Cardiac muscle cell (in vitro differentiated cells and primary cell): ENCODE results near the gene ETHE1. TPM values are rescaled to one million over a fixed set of nuclear protein-coding genes. Genes with fewer than 3 reads are reported as not detected.

Experiments used
- DNase-seq, 2 donors: peaks; one replicate each; pipeline versions ENCODE4 v3.0.0 to v3.0.0-alpha.2; 2010 to 2017; ENCODE audit warnings: low read depth in 1 of 2, low spot score in 1 of 2
- H3K27ac ChIP-seq: fragments of 200-600 bp; sonication (generic); 2 replicates; pipeline ENCODE4 v1.5.1; 2016
- H3K27me3 ChIP-seq: fragments of 200-600 bp; sonication (generic); 2 replicates; pipeline ENCODE4 v1.6.0; 2016; ENCODE audit warnings: control low read depth
- H3K36me3 ChIP-seq: fragments of 200-600 bp; sonication (generic); 2 replicates; pipeline ENCODE4 v1.5.1; 2016; ENCODE audit warnings: control low read depth
- H3K4me1 ChIP-seq: fragments of 200-600 bp; sonication (generic); 2 replicates; pipeline ENCODE4 v1.8.1; 2017; ENCODE audit warnings: low read depth, mild to moderate bottlenecking, mixed run types
- H3K4me3 ChIP-seq: fragments of 200-600 bp; sonication (generic); 2 replicates; pipeline ENCODE4 v1.5.1; 2016; ENCODE audit warnings: mild to moderate bottlenecking
- H3K9me3 ChIP-seq: fragments of 200-600 bp; sonication (generic); 2 replicates; pipeline ENCODE4 v1.5.1; 2017; ENCODE audit warnings: low read depth, mild to moderate bottlenecking, control low read depth
- polyA plus RNA-seq: library from polyadenylated mRNA; unstranded; fragments of >200 nt; fragmentation: Nextera tagmentation; extraction: Ambion mirVana; gene quantifications from 2 replicates; pipeline ENCODE4 v1.2.1, GENCODE V29; 2016
- total RNA-seq: library from RNA; depleted of rRNA; stranded (reverse); fragments of >200 nt; gene quantifications from 2 replicates; pipeline ENCODE4 v1.2.3, GENCODE V29; 2016
- TF ChIP-seq, protein P1 (sequence below): IDR thresholded peaks from 2 replicates; pipeline ENCODE4 v1.5.1; 2012; ENCODE audit warnings: low read depth, mild to moderate bottlenecking, low read length

The ETHE1 gene
- total and polyA plus RNA-seq, 2 experiments from 2014 or later, result 31.6 to 35.0 TPM

DNA sequence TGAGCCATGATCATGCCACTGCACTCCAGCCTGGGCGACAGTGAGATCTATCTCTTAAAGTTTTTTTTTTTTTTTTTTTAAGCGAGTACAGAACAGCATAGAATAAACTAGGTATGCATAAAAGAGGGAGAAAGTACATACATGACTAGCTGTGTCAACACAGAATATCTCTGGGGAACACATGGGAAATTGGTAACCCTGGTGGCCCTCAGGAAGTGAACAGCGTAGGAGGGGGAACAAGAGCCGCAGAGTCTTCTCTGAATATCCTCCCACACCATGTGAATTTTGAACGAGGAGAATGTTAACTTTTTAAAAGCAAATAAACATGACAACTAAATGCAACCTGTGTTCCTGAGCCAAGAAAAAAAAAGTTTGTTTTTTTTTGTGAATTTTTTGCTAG lies 37.7 kb downstream of the ETHE1 start:
- DNase-seq, result no peak
- H3K4me3 ChIP-seq, result no peak overlapping the region
- no peaks in the 10 kb centered on the region for H3K4me1 ChIP-seq

DNA sequence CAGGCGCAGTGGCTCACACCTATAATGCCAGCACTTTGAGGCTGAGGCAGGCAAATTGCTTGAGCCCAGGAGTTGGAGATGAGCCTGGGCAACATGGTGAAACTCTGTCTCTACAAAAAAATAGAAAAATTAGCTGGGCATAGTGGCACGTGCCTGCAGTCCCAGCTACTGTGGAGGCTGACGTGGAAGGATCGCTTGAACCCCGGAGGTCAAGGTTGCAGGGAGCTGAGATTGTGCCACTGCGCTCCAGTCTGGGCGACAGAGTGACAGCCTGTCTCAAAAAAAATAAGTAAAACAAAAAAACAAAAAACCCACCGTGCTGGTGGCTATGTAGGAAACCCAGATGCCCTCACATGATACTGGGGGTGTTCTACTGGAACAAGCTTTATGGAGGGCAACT lies 38.8 kb downstream of the ETHE1 start:
- Histone ChIP-seq H3K27me3 (no peaks in the 10 kb centered on the region), H3K4me1 (no peaks in the 10 kb centered on the region), H3K27ac (no peak overlapping the region), H3K9me3 (no peaks in the 10 kb centered on the region), H3K36me3 (no peaks in the 10 kb centered on the region), H3K4me3 (no peak overlapping the region)
- TF ChIP-seq, protein P1, sequence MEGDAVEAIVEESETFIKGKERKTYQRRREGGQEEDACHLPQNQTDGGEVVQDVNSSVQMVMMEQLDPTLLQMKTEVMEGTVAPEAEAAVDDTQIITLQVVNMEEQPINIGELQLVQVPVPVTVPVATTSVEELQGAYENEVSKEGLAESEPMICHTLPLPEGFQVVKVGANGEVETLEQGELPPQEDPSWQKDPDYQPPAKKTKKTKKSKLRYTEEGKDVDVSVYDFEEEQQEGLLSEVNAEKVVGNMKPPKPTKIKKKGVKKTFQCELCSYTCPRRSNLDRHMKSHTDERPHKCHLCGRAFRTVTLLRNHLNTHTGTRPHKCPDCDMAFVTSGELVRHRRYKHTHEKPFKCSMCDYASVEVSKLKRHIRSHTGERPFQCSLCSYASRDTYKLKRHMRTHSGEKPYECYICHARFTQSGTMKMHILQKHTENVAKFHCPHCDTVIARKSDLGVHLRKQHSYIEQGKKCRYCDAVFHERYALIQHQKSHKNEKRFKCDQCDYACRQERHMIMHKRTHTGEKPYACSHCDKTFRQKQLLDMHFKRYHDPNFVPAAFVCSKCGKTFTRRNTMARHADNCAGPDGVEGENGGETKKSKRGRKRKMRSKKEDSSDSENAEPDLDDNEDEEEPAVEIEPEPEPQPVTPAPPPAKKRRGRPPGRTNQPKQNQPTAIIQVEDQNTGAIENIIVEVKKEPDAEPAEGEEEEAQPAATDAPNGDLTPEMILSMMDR, result no peak
- DNase-seq, result no peak

More for the DNA sequence above, 37.7 kb downstream of the ETHE1 start:
- TF ChIP-seq, protein P1, result no peak
- Histone ChIP-seq H3K27me3 (no peaks in the 10 kb centered on the region), H3K36me3 (no peaks in the 10 kb centered on the region), H3K27ac (no peak overlapping the region), H3K9me3 (no peaks in the 10 kb centered on the region)

DNA sequence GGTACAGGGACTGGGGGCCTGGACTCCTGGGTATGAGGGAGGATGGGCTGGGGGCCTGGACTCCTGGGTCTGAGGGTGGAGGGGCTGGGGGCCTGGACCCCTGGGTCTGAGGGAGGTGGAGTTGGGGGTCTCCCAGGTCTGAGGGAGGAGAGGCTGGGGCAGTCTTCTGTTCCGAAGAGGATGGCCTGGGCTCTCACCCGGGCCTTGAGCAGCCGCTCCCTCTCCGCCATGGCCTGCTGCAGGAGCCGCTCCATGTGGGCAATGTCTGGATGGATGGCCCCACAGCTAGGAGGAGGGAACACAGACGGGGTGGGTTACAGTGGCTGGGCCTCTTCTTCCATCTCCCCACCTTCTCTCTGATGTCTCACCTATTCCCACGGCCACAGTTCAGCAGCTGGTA lies 40.6 kb downstream of the ETHE1 start:
- no peaks in the 10 kb centered on the region for H3K36me3 ChIP-seq
- DNase-seq, result no peak
- H3K27ac ChIP-seq, result no peak overlapping the region
- H3K9me3 ChIP-seq, result no peaks in the 10 kb centered on the region
- no peaks in the 10 kb centered on the region for H3K27me3 ChIP-seq
- TF ChIP-seq, protein P1, result no peak
- H3K4me3 ChIP-seq, result no peak overlapping the region
- no peaks in the 10 kb centered on the region for H3K4me1 ChIP-seq

DNA sequence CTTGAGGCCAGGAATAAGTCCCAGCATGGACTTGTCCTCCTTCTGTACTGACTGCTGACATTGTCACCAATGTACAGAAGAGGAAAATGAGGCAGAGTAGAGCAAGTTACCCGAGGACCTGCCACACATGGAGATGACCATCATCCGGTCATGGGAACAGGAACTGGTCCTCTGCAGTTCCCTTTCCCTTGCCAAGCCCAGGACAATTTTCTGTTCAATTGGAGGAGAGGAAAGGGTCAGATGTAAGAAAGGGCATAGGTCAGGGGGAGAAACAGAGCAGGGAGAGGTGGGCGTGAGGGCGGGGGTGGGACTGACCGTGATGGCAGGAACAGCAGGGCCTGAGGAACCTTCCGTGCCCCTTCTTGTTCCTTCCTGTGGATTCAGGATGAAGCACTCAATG lies 41.0 kb downstream of the ETHE1 start:
- TF ChIP-seq, protein P1, result no peak
- Histone ChIP-seq H3K27me3 (no peaks in the 10 kb centered on the region), H3K4me1 (no peaks in the 10 kb centered on the region), H3K27ac (no peak overlapping the region), H3K9me3 (no peaks in the 10 kb centered on the region), H3K4me3 (no peak overlapping the region), H3K36me3 (no peaks in the 10 kb centered on the region)
- no peak for DNase-seq

DNA sequence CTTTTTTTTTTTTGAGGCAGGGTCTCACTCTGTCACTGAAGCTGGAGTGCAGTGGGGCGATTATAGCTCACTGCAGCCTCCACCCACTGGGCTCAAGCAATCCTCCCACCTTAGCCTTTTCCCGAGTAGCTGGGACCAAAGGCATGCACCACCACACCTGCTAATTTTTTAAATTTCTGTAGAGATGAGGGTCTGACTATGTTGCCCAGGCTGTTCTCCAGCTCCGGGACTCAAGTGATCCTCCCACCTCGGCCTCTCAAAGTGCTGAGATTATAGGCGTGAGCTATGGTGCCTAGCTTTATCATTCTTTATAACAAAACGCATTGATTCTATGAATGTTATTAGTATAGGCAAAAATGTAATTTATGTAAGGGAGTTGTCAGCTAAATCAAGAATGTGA lies 43.7 kb downstream of the ETHE1 start:
- Histone ChIP-seq H3K36me3 (peaks cover 3% of the 10 kb centered on the region), H3K4me1 (no peaks in the 10 kb centered on the region), H3K27ac (no peak overlapping the region), H3K4me3 (no peak overlapping the region), H3K27me3 (no peaks in the 10 kb centered on the region), H3K9me3 (no peaks in the 10 kb centered on the region)
- TF ChIP-seq, protein P1, result no peak
- no peak for DNase-seq

DNA sequence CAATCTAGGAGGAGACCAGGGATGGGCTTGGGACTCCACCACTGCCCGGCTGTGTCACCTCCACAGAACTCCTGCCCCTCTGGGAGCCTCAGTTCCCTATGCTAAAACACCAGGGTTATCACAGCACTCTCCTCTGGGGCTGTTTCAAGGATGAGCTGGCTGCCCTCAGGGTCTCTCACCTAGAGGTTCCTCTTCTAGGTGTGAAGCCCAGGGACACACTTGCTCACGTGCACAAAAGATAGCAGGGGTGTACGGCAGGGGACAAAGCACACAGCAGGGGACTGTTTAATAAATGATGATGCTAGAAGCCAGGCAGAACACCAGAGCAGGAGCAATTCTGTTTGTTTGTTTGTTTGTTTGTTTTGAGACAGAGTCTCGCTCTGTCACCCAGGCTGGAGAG lies 44.8 kb downstream of the ETHE1 start:
- H3K9me3 ChIP-seq, result no peaks in the 10 kb centered on the region
- no peak overlapping the region for H3K27ac ChIP-seq
- H3K4me1 ChIP-seq, result no peaks in the 10 kb centered on the region
- TF ChIP-seq, protein P1, result no peak
- H3K27me3 ChIP-seq, result no peaks in the 10 kb centered on the region
- no peak overlapping the region for H3K4me3 ChIP-seq
- peaks cover 3% of the 10 kb centered on the region for H3K36me3 ChIP-seq
- DNase-seq, result no peak
